HUES48 (cell line): Measurements from ENCODE around the gene ANKRD24.
"Not testable (repeated sequence)": the region's sequence is repeated elsewhere in the genome, so short reads cannot be mapped to it uniquely, and the experiment has no call there.

ENCODE experiments used
- H3K27ac ChIP-seq: one replicate; pipeline ENCODE4 v1.7.0; 2013; ENCODE audit warnings: low read depth, low read length, inconsistent platforms
- H3K27me3 ChIP-seq: 2 replicates; pipeline ENCODE4 v1.6.1; 2013; ENCODE audit warnings: mild to moderate bottlenecking, low read length; ENCODE audit not compliant: control insufficient read depth, insufficient read depth
- H3K36me3 ChIP-seq: 2 replicates; pipeline ENCODE4 v1.6.1; 2013; ENCODE audit warnings: low read length; ENCODE audit not compliant: control insufficient read depth, insufficient read depth
- H3K4me1 ChIP-seq: 2 replicates; pipeline ENCODE4 v1.6.1; 2013; ENCODE audit warnings: mild to moderate bottlenecking, low read length; ENCODE audit not compliant: control insufficient read depth, insufficient read depth
- H3K4me3 ChIP-seq: 2 replicates; pipeline ENCODE4 v1.5.1; 2013; ENCODE audit warnings: mild to moderate bottlenecking, low read depth, low read length
- H3K9ac ChIP-seq: 2 replicates; pipeline ENCODE4 v1.6.1; 2013; ENCODE audit warnings: mild to moderate bottlenecking, low read depth, low read length, moderate library complexity
- H3K9me3 ChIP-seq: 2 replicates; pipeline ENCODE4 v1.6.1; 2013; ENCODE audit warnings: low read length; ENCODE audit not compliant: control insufficient read depth, insufficient read depth

ANKRD24 gene

DNA sequence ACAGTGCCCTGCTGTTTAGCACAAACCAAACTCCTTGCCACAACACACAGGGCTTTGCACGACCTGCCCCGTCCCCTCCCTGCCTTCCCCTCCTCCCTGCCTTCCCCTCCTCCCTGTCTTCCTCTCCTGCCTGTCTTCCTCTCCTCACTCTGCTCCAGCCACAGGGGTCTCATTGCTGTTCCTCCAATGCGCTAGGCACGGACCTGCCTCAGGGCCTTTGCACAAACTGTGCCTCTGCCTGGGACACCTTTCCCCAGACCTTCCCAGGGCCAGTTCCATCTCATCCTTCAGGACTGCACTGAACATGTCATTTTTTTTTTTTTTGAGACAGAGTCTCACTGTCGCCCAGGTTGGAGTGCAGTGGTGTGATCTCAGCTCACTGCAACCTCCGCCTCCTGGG, 30.9 kb upstream of the ANKRD24 start:
- H3K9ac ChIP-seq = no peak overlapping the region
- no peaks in the 10 kb centered on the region for H3K27me3 ChIP-seq
- no peaks in the 10 kb centered on the region for H3K36me3 ChIP-seq
- H3K27ac ChIP-seq = no peak overlapping the region
- H3K4me3 ChIP-seq = no peak overlapping the region
- H3K9me3 ChIP-seq = no peaks in the 10 kb centered on the region
- H3K4me1 ChIP-seq = no peaks in the 10 kb centered on the region

DNA sequence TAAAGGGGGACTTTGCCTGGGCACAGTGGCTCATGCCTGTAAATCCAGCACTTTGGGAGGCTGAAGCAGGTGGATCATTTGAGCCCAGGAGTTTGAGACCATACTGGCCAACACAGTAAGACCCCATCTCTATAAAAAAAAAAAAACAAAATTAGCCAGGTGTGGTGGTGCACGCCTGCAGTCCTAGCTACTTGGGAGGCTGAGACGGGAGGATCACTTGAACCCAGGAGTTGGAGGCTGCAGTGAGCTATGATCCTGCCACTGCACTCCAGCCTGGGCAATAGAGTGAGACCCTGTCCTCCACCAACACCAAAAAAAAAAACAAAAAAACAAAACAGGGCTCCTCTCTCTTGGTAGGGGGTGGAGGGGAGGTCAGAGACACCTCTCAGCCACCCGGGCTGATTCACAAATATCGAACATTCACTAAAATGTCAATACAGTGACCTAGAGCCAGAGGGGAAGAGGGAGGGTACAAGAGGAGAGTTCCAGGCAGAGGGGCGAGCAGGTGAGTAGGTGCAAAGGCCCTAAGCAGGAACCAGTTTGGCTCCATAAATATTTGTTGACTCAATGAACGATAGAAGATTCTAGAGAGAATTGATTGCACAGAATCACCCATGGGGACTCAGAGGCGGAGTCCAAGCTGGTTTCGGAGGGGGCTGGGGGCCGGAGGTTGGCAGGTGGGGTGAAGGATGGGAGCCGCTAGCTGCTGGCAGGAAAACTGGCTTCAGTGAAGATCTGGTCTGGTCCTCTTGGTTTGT, 30.1 kb upstream of the ANKRD24 start:
- Histone ChIP-seq H3K9ac (no peak overlapping the region), H3K4me1 (no peaks in the 10 kb centered on the region), H3K27ac (no peak overlapping the region), H3K36me3 (no peaks in the 10 kb centered on the region), H3K27me3 (no peaks in the 10 kb centered on the region), H3K4me3 (no peak overlapping the region), H3K9me3 (no peaks in the 10 kb centered on the region)

DNA sequence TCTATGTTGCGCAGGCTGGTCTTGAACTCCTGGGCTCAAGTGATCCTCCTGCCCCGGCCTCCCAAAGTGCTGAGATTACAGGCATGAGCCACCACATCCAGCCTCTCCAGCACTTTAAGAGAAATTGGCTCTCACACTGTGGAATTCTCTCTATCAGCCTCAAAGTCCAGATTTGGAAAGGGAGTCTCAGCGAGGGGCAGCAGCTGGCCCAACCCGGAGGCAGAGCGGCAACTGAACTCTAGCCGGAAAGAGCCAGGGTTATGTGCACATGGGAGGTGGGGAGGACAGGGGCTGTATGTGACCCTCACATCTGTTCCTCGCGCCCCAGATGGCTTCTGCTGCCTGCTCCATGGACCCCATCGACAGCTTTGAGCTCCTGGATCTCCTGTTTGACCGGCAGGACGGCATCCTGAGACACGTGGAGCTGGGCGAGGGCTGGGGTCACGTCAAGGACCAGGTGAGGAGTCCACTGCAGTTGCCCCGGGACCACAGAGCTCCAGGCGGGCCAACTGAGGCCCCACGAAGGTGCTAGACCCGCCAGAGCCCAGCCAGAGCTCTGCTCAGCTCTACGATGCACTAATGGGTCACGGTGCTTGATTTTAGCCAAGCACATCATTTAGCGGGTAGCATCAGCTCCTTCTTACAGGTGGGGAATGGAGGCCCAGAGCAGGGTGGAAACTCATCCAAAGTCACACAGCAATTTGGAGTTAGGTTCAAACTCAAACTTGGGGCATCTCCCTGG, 27.7 kb upstream of the ANKRD24 start:
- no peaks in the 10 kb centered on the region for H3K4me1 ChIP-seq
- H3K9ac ChIP-seq = no peak overlapping the region
- no peaks in the 10 kb centered on the region for H3K27me3 ChIP-seq
- H3K9me3 ChIP-seq = no peaks in the 10 kb centered on the region
- no peak overlapping the region for H3K4me3 ChIP-seq
- H3K27ac ChIP-seq = no peak overlapping the region
- no peaks in the 10 kb centered on the region for H3K36me3 ChIP-seq

DNA sequence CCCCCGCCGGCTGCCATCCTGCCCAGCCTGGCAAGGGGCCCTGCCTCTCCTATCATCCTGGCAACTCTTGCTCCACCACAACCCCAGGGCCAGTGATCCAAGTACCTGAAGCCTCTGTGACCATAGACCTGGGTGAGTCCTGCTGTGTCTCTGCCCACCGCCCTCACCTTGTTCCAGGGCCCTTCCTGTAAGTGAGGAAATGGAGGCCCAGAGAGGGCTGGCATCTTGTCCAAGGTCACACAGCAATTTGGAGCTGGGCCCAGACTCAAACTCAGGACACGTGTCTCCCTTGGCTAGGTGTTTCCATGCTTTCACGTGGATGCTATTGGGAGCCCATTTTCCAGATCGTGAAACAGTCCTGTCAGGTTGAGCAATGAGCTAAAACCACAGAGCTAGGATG, 25.3 kb upstream of the ANKRD24 start:
- Histone ChIP-seq H3K9ac (no peak overlapping the region), H3K36me3 (no peaks in the 10 kb centered on the region), H3K4me1 (no peaks in the 10 kb centered on the region), H3K9me3 (no peaks in the 10 kb centered on the region), H3K4me3 (no peak overlapping the region), H3K27me3 (no peaks in the 10 kb centered on the region), H3K27ac (no peak overlapping the region)

DNA sequence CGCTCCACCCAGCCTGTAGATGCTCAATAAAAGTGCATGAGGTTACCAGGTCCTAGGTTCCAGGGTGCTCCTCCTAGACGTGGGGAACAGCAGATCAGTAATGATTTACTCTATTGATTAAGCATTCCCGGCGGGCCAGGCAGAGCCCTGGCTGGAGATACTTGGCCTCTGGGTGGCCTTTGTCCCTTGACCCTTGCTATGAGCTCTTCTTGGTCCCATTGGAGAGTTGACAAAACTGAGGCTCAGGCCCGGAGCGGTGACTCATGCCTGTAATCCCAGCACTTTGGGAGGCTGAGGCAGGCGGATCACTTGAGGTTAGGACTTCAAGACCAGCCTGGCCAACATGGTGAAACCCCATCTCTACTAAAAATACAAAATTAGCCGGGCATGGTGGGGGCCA, 24.5 kb upstream of the ANKRD24 start:
- H3K4me3 ChIP-seq, H3K9me3 ChIP-seq, H3K9ac ChIP-seq, H3K36me3 ChIP-seq, H3K4me1 ChIP-seq, H3K27ac ChIP-seq, H3K27me3 ChIP-seq: not testable (repeated sequence)

DNA sequence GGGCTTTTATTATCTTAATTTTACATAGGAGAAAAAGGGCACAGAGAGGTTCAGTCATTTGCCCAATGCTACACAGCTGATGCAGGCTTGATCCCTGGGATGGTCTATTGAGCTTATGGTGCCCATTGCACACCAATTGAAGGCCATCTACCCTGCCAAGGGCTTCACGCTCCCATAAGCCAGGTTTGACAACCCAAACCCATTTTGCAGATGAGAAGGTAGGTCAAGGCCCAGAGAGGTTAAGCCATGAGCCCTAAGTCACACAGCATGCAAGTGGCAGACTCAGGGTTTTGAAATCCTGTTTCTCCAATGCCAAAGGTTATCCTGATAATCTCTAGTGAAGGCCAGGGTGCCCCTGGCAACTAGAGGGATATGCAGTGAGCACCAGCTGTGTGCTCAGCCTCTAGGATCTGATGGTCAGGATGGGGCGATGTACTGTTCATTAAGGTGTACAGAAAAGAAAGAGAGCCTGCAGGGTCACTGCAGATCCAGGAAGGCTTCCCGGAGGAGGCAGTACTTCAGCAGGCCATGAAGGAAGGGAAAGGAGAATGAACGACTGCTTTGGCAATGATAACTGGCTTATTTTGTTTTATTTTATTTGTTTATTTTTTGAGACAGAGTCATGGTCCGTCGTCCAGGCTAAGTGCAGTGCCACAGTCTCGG, 20.9 kb upstream of the ANKRD24 start:
- H3K27me3 ChIP-seq = no peaks in the 10 kb centered on the region
- no peak overlapping the region for H3K4me3 ChIP-seq
- no peaks in the 10 kb centered on the region for H3K9me3 ChIP-seq
- no peak overlapping the region for H3K9ac ChIP-seq
- H3K36me3 ChIP-seq = no peaks in the 10 kb centered on the region
- no peak overlapping the region for H3K27ac ChIP-seq
- H3K4me1 ChIP-seq = no peaks in the 10 kb centered on the region

DNA sequence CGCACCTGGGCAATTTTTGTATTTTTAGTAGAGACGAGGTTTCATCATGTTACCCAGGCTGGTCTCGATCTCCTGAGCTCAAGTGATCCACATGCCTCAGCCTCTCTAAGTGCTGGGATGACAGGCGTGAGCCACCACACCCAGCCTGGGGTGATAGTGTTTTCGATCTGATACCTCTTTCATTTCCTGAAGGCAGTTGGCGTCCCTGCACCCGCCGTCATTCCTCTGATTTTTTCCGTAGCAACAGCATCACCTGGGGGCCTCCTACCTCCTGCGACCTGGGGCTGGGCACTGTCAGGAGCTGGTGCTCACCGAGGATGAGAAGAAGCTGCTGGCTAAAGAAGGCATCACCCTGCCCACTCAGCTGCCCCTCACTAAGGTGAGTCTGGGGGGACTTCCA, 18.2 kb upstream of the ANKRD24 start:
- H3K27ac ChIP-seq = no peak overlapping the region
- no peak overlapping the region for H3K4me3 ChIP-seq
- no peaks in the 10 kb centered on the region for H3K36me3 ChIP-seq
- no peak overlapping the region for H3K9ac ChIP-seq
- H3K4me1 ChIP-seq = no peaks in the 10 kb centered on the region
- H3K27me3 ChIP-seq = no peaks in the 10 kb centered on the region
- no peaks in the 10 kb centered on the region for H3K9me3 ChIP-seq

DNA sequence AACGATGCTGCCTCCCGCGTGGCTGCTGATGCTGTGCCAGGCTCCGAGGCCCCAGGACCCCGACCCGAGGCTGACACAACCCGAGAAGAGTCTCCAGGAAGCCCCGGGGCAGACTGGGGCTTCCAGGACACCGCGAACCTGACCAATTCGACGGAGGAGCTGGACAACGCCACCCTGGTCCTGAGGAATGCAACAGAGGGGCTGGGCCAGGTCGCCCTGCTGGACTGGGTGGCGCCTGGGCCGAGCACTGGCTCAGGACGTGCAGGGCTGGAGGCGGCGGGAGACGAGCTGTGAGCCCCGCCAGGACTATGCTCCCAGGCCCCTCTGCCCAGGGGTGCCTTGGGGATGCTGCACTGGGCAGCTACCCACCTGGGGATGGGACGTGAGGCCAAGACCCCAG, 10.8 kb upstream of the ANKRD24 start:
- Histone ChIP-seq H3K9me3 (no peaks in the 10 kb centered on the region), H3K27me3 (peaks cover 8% of the 10 kb centered on the region), H3K9ac (no peak overlapping the region), H3K4me1 (no peaks in the 10 kb centered on the region), H3K27ac (no peak overlapping the region), H3K36me3 (no peaks in the 10 kb centered on the region; the same call in 1 of the 2 replicates), H3K4me3 (no peak overlapping the region)

DNA sequence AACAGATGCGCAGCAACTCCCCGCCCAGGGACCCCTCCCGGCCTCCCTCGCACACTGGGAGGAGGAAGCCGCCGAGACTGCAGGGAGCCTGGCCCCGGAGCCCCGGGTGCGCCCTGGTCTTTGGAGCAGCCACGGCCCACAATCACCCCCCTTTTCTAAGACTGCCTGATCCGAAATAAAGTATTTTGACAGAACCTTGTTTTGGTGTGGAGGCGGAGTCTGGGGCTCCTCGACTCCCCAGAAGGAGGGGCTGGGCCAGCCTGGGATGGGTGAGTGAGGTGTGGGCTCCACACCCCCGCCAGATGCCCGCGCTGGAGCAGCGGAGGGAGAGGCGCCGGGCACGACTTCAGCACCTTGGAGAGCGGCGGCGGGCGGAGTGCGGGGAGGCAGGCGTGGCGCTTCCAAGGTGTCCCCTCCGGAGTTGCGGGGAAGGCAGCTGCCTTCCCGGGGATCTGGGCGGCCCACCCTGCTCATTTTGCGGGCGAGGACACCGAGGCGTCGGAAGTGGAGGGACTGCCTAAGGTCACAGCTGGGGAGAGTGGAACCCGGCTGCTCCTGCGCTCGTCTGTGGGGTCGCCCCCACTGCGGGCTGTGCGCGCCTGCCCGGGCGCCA, 9.5 kb upstream of the ANKRD24 start:
- no peak overlapping the region for H3K27ac ChIP-seq
- no peak overlapping the region for H3K9ac ChIP-seq
- no peaks in the 10 kb centered on the region; the same call in 1 of the 2 replicates for H3K36me3 ChIP-seq
- no peaks in the 10 kb centered on the region for H3K9me3 ChIP-seq
- no peaks in the 10 kb centered on the region for H3K4me1 ChIP-seq
- H3K4me3 ChIP-seq = peak overlapping the region; percentile 50
- peaks cover 8% of the 10 kb centered on the region for H3K27me3 ChIP-seq

DNA sequence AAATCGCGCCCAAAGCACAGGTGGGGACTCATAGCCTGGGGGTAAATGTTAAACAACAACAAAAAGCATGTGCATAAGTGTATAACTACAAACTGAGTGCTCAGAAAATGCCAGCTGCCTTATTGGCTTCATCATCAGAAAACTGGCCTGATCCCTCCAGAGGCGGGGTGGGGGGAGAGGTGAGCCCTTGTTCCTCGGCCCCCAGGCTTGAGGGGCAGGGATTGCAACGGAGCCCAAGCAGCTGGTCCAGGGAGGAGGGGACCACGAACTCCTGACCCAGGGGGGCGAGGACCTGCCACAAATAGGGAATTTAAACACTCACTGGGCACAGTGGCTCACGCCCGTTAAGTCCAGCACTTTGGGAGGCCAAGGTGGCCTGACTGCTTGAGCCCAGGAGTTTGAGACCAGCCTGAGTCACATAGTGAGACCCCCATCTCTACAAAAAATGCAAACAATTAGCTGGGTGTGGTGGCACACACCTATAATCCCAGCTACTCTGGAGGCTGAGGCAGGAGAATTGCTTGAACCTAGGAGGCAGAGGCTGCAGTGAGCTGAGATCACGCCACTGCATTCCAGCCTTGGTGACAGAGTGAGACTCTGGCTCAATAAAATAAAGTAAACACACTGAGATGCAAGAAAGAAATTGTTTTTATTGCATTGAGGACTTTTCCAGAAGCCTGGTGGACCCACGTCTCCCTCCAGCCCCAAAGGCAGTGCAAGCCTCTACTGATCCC, 8.8 kb upstream of the ANKRD24 start:
- Histone ChIP-seq H3K4me3 (peak overlapping the region; percentile 50), H3K9me3 (no peaks in the 10 kb centered on the region), H3K4me1 (no peaks in the 10 kb centered on the region), H3K9ac (no peak overlapping the region), H3K27me3 (peaks cover 8% of the 10 kb centered on the region), H3K27ac (no peak overlapping the region), H3K36me3 (no peaks in the 10 kb centered on the region; the same call in 1 of the 2 replicates)
